Measurements from ENCODE around the gene SNCA. TPM values are rescaled to one million over a fixed set of nuclear protein-coding genes. Genes with fewer than 3 reads are reported as not detected.

Gene SNCA
- total RNA-seq, 1 donor from 2014 or later, result 2.2 TPM

GRCh38 chr4:89769856-89770255 is 67.1 kb downstream of the SNCA start:
- ChIA-PET POLR2A (no interaction called here), CTCF (no interaction called here)
- intact Hi-C loops (cut with micrococcal nuclease), result no loop called here
- no peaks in the 10 kb centered on the region for H3K36me3 Mint-ChIP-seq (ENCODE audit: low read depth)
- no peak overlapping the region for H3K27ac Mint-ChIP-seq
- H3K4me1 Mint-ChIP-seq, result no peaks in the 10 kb centered on the region
- no peak for DNase-seq
- TF ChIP-seq CTCF (IDR thresholded peaks at IDR 0.05), result no peak
- H3K9me3 Mint-ChIP-seq, result peaks cover 2% of the 10 kb centered on the region
- no peak for ATAC-seq (ENCODE audit: low read depth)
- no peak overlapping the region for H3K4me3 Mint-ChIP-seq
- H3K27me3 Mint-ChIP-seq, result peaks cover 2% of the 10 kb centered on the region

GRCh38 chr4:89767924-89768323 is 69.0 kb downstream of the SNCA start:
- Mint-ChIP-seq H3K4me1 (no peaks in the 10 kb centered on the region), H3K4me3 (no peak overlapping the region), H3K27me3 (peaks cover 2% of the 10 kb centered on the region), H3K27ac (no peak overlapping the region), H3K36me3 (ENCODE audit: low read depth) (no peaks in the 10 kb centered on the region), H3K9me3 (peaks cover 2% of the 10 kb centered on the region)
- ATAC-seq (ENCODE audit: low read depth) (no peak), DNase-seq (no peak)
- intact Hi-C loops (cut with micrococcal nuclease), result no loop called here
- no peak for TF ChIP-seq CTCF (IDR thresholded peaks at IDR 0.05)
- CTCF ChIA-PET, result no interaction called here
- POLR2A ChIA-PET, result no interaction called here

DNA sequence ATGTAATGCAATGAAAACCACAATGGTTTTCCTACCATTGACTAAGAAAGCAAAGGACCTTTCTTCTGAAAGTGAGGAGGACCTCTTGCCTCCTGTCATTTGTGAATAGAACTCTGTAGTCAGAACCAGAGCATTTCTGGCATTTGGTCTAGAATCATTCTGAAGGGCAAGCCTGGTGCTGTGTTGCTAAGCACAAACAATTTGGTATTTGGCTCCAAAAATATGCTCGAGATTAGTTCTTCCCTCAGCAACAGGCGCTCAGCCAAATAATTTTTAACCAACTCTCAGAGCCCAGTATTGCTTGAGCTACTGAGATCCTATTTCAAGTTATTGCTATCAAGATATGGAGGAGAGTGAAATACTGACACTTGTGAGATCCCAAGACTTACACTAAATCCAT is 71.0 kb downstream of the SNCA start:
- H3K36me3 Mint-ChIP-seq (ENCODE audit: low read depth), result no peaks in the 10 kb centered on the region
- no peak for TF ChIP-seq CTCF (IDR thresholded peaks at IDR 0.05)
- intact Hi-C loops (cut with micrococcal nuclease), result no loop called here
- ATAC-seq (ENCODE audit: low read depth) (no peak), DNase-seq (no peak)
- H3K9me3 Mint-ChIP-seq, result peaks cover 2% of the 10 kb centered on the region
- peaks cover 2% of the 10 kb centered on the region for H3K27me3 Mint-ChIP-seq
- H3K27ac Mint-ChIP-seq, result no peak overlapping the region
- ChIA-PET CTCF (no interaction called here), POLR2A (no interaction called here)
- H3K4me3 Mint-ChIP-seq, result no peak overlapping the region
- no peaks in the 10 kb centered on the region for H3K4me1 Mint-ChIP-seq

DNA sequence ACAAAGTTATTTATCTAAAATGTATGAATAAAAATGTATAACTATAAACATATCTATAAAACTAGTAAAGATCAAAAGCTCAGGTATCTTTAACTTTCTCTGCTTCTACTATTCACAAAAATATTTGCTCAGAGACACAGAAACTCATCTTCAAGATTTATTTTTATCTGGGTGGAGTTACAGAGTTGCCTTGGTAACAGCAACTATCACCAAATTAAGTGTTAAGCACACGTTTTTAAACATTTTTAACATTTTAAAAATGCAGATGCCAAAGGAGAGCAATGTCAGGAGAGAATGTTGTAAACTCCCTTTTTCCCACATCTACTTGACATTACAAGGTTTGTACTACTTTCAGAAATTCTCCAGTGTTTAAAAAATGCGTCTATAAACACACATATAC is 71.4 kb downstream of the SNCA start:
- DNase-seq, result no peak
- ChIA-PET CTCF (no interaction called here), POLR2A (no interaction called here)
- Mint-ChIP-seq H3K27ac (no peak overlapping the region), H3K27me3 (peaks cover 2% of the 10 kb centered on the region), H3K36me3 (ENCODE audit: low read depth) (no peaks in the 10 kb centered on the region), H3K4me3 (no peak overlapping the region), H3K4me1 (no peaks in the 10 kb centered on the region), H3K9me3 (peaks cover 2% of the 10 kb centered on the region)
- TF ChIP-seq CTCF (IDR thresholded peaks at IDR 0.05), result no peak
- intact Hi-C loops (cut with micrococcal nuclease), result no loop called here
- ATAC-seq (ENCODE audit: low read depth), result no peak

GRCh38 chr4:89762311-89762710 is 74.7 kb downstream of the SNCA start:
- no peak for TF ChIP-seq CTCF (IDR thresholded peaks at IDR 0.05)
- Mint-ChIP-seq H3K27ac (no peak overlapping the region), H3K27me3 (no peaks in the 10 kb centered on the region), H3K9me3 (no peaks in the 10 kb centered on the region), H3K4me3 (no peak overlapping the region), H3K4me1 (no peaks in the 10 kb centered on the region), H3K36me3 (ENCODE audit: low read depth) (no peaks in the 10 kb centered on the region)
- CTCF ChIA-PET, result no interaction called here
- ATAC-seq (ENCODE audit: low read depth), result no peak
- POLR2A ChIA-PET, result no interaction called here
- intact Hi-C loops (cut with micrococcal nuclease), result no loop called here
- DNase-seq, result no peak

Data from activated B cell treated with CpG ODN at 0.5 μM for 24 hours (primary cell).